Effector CD8-positive, alpha-beta T cell (primary cell): ENCODE results near the gene RNF26.

ENCODE experiments used
- DNase-seq: peaks from one replicate; lab custom pipeline; 2025; lab: John Stamatoyannopoulos, UW
- total RNA-seq, 4 experiments: gene quantifications; one replicate each; lab custom pipeline; 2026; lab: John Stamatoyannopoulos, UW

Gene RNF26
- total RNA-seq: 17.2 to 19.6 (median 18.0) reads per million in 4 experiments

DNA sequence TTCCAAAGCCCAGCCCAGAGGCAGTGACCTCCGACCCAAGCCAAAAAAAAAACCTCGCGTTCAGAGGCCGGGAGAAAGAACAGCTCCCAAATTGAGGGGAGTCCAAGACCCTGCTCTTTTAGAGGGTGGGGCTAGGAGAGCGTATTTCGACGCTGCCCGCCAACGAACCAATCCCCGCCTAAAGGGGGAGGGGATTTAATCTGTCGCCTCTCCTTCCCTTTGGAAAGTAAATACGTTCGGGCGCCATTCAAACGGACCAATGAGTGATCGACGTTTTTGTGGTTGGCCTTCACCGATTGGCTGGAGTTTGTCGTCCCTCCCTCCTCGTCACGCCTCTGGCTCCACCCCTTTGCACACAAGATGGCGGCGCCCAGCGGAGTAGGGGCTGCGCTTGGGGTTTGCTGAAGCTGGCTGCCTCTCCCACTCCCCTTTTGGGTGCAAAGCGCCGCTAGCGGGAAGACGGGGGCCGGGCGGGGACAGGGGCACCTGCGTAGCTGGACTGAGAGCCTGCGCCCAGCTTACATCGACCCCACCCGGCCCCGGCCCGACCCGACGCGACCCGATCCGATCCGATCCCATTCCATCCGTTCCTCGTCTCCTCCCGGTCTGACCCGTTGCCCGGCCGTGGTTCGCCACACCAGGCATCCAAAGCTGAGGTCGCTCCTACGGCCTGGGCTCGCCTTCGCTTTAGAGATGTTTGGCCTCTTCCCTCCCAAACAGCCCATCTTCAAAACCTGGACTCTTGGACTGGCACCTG is at the start of gene RNF26:
Gene RNF26, plus strand, starts transcription at position 354 of the 757 bp plus-strand sequence. CDS start 596 bp downstream, outside the sequence.
- DNase-seq: peak; percentile 91

DNA sequence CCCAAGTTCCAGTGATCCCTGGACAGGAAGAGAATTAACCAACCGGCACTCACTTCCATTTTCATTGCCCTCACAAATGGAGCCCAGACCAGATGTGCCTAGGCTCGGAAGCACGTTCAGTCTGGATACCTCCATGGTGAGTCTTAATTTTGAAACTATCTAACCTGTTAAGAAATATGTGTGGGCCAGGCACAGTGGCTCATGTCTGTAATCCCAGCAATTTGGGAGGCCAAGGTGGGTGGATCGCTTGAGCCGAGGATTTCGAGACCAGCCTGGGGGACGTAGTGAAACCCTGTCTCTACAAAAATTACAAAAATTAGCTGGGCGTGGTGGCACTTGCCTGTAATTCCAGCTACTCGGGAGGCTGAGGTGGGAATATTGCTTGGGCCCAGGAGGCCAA is 48.9 kb upstream of the RNF26 start:
- DNase-seq: no peak

GRCh38 chr11:119288219-119288618 is 46.1 kb upstream of the RNF26 start:
- no peak for DNase-seq

DNA sequence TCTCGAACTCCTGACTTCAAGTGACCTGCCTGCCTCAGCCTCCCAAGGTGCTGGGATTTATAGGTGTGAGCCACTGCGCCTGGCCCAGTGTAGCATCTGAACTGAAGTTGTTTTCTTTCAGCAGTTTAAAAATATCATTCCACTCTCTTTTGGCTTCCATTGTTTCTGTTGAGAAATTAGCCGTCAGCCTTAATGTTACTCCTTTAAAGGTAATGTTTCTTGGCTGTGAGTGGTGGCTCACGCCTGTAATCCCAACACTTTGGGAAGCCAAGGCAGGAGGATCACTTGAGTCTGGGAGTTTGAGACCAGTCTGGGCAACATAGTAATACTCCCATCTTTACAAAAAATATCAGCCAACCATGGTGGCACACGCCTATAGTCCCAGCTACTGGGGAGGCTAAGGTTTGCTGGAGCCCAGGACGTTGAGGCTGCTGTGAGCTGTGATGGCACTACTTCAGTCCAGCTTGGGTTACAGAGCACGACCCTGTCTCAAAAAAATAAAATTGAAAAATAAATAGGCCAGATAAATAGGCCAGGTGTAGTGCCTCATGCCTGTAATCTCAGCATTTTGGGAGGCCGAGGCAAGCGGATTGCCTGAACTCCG is 43.3 kb upstream of the RNF26 start:
- DNase-seq: no peak

GRCh38 chr11:119293461-119293860 is 40.9 kb upstream of the RNF26 start:
- DNase-seq: no peak

DNA sequence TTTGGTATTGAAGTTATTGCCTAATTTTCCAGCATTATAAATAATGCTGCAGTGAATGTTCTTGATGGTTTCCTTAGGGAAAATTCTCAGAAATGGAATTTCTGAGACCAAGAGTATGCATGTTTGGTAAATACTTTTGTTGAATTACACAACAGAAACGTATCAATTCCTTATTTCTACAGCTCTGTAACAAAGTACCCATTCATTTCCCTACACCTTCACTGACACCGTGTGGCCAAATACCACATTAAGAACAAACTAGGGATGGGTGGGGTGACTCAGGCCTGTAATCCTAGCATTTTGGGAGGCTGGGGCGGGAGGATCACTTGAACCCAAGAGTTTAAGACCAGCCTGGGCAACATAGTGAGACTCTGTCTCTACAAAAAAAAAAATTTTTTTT is 39.1 kb upstream of the RNF26 start:
- no peak for DNase-seq

DNA sequence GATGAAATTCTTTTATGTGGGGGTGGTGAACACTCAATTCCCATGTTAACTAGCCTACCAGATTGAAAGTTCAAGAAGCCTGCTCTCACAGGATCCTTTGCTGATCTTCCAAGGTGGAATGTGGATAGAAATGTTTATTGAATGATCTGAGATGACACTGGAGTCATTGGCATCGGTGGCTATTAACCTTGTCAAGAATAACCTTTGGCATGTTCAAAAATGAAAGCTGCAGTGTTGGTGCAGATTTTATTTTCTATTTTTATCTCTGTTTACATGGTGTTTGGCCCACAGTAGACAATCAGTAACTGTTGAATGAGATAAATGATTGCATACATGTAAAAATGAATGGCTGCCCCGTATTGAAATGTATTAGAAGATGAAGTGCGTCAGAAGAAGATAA is 36.4 kb upstream of the RNF26 start:
- no peak for DNase-seq

- no peak for DNase-seq
Observed at GRCh38 chr11:119298726-119299125, 35.6 kb upstream of the RNF26 start.

DNA sequence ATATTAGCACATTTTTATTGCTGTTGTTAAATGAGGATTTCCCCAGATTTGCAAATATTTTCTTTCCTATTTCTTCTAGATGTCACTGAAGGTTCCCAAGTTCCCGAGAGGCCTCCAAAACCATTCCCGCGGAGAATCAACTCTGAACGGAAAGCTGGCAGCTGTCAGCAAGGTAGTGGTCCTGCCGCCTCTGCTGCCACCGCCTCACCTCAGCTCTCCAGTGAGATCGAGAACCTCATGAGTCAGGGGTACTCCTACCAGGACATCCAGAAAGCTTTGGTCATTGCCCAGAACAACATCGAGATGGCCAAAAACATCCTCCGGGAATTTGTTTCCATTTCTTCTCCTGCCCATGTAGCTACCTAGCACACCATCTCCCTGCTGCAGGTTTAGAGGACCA is 34.9 kb upstream of the RNF26 start:
- no peak for DNase-seq

DNA sequence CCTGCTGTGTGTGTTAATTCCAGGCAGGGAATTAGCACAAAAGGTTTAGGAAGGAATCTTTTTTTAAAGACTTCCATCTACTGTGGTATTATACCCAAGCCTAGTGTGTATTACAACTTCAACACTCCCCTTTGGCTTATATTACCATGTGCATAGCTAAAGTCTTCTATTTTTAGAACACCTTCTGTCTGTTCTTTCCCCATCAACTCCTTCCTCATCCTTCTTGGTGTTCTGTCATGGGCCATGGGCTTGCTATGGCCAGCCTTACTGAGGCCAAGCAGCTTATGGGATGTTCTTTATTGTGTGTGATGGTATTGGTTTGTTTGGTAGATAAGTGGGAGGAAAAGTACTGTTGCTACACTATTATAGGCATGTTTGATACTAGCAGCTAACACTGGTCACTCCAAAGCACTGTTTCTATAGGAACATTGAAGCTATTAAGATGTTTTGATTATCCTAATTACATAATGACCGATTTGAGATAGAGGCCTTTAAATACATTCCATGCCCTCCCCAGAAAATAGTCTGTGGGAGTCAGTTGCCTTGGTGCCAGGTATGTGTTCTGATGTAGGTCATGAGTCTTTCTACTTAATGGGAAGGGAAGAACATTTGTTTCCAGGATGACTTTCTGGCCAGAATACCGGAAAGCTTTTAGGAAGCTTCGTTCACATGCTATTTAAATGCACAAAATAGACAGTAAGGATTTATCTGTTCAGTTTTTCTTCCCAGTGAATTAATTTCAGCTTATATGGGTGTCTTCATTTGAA is 33.9 kb upstream of the RNF26 start:
- no peak for DNase-seq

DNA sequence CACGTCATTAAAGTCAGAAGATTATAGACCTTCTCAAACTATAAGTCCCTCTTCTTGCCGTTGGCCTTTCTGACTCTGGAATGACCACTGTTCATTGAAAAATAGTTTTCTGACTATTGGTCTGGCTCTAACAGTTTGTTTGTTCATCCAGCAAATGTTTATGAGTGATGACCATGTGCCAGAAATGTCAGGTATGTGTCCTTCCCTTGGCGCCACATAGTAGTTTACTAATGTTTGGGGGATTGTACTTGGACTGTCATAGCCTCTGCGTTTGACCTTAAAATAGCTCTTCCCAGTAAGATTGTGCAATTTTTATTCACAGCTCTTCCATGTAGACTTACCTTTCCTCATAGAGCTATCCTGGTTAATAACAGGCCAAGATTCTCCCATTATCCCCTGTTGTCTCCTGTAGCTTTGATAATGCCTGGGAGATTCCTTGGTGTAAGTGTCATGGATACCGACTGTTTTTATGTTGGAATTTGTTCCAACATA is 31.1 kb upstream of the RNF26 start:
- no peak for DNase-seq

- DNase-seq: no peak
Observed at GRCh38 chr11:119305556-119306372, 28.6 kb upstream of the RNF26 start.

DNA sequence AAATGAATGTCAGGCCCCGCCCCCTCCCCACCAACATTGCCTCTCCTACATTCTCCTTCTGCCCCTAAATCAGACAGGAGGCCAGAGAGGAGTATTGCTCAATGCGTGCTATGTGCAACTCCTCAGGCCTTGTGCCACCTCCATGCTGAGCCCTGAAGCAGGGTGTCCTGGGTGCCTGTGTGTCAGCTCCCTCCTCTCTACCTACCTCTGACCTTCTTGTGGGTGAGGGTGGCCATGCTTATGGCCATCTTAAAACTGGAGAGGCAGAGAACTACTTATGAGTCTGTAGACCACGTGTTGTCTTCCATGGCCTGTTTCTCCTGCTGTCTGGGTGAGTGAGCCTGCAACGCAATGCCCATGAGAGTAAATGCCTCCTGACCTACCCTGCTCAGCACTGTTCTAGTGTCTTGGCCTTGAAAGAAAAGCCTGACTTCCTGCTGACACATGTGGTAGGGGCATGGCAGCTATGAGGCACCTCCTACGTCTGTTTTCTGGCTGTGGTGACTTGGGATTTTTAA is 27.9 kb upstream of the RNF26 start:
- peak; percentile 27 for DNase-seq

- DNase-seq: no peak
Observed at GRCh38 chr11:119307219-119307618, 27.1 kb upstream of the RNF26 start.

- no peak for DNase-seq
Observed at GRCh38 chr11:119307974-119308373, 26.4 kb upstream of the RNF26 start.

DNA sequence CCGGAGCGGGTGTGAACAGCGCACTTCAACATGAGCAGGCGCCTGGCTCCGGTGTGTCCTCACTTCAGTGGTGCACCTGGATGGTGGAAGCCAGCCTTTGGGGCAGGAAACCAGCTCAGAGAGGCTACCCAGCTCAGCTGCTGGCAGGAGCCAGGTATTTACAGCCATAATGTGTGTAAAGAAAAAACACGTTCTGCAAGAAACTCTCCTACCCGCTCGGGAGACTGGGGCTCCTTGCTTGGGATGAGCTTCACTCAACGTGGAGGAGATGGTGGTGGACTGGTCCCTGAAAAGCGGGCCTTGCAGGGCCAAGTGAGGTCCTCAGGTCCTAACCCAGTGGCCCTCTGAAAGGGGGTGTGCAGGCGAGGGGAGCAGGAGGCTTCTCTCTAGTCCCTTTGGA is 24.9 kb upstream of the RNF26 start:
- DNase-seq: no peak

- no peak for DNase-seq
Observed at GRCh38 chr11:119309953-119310681, 24.2 kb upstream of the RNF26 start.

DNA sequence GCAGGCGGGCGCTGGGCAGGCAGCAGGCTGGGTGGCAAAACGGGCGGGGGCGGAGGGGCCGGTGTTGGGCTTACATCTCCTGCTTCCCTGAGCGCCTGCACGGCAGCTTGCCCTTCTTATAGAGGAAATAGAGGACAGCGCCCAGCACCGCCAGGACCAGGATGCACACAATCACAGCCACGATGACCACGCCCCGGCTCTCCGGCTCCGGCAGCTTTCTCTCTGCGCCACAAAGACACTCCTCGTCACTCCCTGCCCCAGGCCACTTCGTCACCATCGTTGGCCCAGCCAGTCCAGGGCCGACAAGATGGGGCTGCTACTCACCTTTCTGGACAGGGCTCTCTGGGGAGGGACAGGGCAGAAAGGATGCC is 23.7 kb upstream of the RNF26 start:
- no peak for DNase-seq

- DNase-seq: no peak
Observed at GRCh38 chr11:119314726-119315125, 19.6 kb upstream of the RNF26 start.

DNA sequence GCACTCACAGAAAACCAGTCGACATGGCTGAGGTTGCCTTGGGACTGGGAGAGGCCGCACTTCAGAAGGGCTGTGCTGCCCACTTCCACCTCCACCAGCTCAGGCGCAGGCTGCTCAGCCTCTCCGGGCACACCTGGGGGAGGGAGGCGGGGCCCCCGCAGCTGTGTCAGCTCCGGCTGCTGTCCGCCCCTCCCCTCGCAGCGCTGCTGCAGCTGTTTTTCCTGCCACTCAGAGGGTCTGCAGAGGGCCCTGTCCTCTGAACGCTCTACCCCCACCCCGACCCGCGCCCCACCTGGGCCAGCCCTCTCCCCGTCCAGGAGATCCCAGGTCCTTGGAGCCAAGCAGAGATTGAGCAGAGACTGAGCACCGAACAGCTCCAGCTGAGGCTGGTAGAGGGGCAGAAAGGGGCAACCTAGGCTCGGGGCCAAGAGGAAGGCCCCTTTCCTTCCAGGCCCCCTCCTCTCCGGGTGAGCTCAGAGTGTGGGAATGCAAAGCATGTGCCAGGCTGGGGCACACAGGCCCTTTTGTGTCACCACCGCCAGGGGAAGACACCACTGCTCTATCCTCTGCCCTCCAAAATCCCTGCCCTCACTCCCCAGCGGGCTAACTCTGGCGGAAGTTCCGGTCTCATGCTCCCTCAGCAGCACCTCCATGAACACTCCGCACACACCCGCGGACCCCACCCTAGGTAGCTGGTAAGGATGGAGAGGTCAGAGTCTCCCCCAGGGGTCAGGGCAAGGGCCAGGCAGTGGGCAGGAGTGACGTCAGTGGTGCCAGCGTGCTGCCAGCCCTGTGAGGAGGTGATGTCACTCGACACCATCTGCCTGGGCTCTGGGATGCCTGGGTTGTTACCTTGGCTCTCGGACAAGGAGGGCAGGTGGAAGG is 19.0 kb upstream of the RNF26 start:
- DNase-seq: peak; percentile 24
